Muscle layer of colon (tissue), 2 donors: ENCODE results near the gene ZC3HAV1.
"Not testable (repeated sequence)": the region's sequence is repeated elsewhere in the genome, so short reads cannot be mapped to it uniquely, and the experiment has no call there.

Experiments
- H3K27ac ChIP-seq: one replicate; pipeline ENCODE4 v1.7.0; 2013; ENCODE audit warnings: low read depth, mild to moderate bottlenecking, low read length, moderate library complexity
- H3K27me3 ChIP-seq, 2 donors: one replicate each; pipeline ENCODE4 v1.7.0; 2013; ENCODE audit warnings: low read length in 2 of 2, mild to moderate bottlenecking in 2 of 2; ENCODE audit not compliant: insufficient read depth in 2 of 2, control insufficient read depth in 1 of 2
- H3K36me3 ChIP-seq: one replicate; pipeline ENCODE4 v1.7.0; 2013; ENCODE audit warnings: mild to moderate bottlenecking, low read length; ENCODE audit not compliant: insufficient read depth
- H3K4me1 ChIP-seq: one replicate; pipeline ENCODE4 v1.7.0; 2013; ENCODE audit warnings: mild to moderate bottlenecking, low read length; ENCODE audit not compliant: insufficient read depth
- H3K4me3 ChIP-seq, 2 donors: one replicate each; pipeline ENCODE4 v1.7.0; 2013; ENCODE audit warnings: low read length in 2 of 2, low read depth in 1 of 2, mild to moderate bottlenecking in 1 of 2, moderate library complexity in 1 of 2
- H3K9ac ChIP-seq: one replicate; pipeline ENCODE4 v1.7.0; 2013; ENCODE audit warnings: low read length
- H3K9me3 ChIP-seq: one replicate; pipeline ENCODE4 v1.7.0; 2013; ENCODE audit warnings: mild to moderate bottlenecking, low read length
- donor health status: abdominal sarcoma.
- donor health status: Adenocarcinoma of cecum.

ZC3HAV1 gene

DNA sequence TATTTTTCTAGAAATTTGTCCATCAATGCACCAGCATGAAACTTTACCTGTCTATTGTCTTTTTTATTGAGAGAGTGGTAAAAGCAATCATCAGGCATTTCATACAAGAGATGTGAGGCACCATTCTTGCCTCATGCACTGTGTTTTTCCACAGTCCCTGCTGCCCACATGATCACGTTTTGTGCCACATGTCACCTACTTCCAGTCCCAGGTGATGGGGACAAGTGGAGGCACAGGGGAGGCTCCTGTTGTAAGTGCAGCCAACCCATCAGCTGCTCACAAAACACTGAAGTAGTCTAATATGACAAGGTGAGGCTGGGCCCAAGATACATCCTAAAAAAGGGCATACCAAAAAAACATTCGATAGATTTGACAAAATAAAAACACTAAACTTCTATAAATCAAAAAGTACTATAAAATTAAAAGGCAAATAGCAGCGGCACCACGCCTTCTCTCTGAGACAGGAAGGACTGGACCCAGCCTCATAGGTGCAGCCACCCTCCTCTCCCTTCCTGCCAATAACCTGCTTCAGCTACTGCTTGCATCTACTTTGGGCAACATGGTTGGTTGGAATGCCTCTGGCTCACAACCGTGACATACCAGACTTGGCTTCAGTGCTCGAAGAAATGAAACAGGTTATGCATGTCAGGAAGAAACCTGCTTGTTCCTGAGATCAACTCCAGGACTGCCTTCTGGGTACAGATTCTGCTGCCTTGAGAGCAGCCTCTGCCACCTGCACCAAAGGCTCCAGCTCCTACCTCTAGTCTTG, 76.0 kb downstream of the ZC3HAV1 start:
- no peak overlapping the region for H3K4me3 ChIP-seq
- H3K9me3 ChIP-seq = no peaks in the 10 kb centered on the region
- H3K9ac ChIP-seq = no peak overlapping the region
- H3K27me3 ChIP-seq = no peaks in the 10 kb centered on the region
- peaks cover 10% of the 10 kb centered on the region for H3K4me1 ChIP-seq
- H3K27ac ChIP-seq = no peak overlapping the region
- H3K36me3 ChIP-seq = peaks cover 13% of the 10 kb centered on the region

DNA sequence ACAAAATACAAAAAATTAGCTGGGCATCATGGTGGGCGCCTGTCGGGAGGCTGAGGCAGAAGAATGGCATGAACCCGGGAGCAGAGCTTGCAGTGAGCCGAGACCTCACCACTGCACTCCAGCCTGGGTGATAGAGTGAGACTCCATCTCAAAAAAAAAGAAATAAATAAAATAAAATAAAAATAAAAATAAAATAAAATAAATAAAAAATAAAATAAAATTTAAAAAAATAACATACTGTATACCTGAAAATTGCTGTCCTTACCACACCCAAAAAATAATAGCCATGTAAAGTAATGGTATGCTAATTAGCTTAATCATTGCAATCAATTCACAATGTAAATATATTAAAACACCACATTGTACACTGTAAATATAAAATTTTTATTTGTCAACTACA, 77.0 kb downstream of the ZC3HAV1 start:
- no peak overlapping the region for H3K27ac ChIP-seq
- H3K9ac ChIP-seq = no peak overlapping the region
- H3K4me1 ChIP-seq = peaks cover 10% of the 10 kb centered on the region
- no peaks in the 10 kb centered on the region for H3K27me3 ChIP-seq
- no peaks in the 10 kb centered on the region for H3K9me3 ChIP-seq
- H3K36me3 ChIP-seq = peaks cover 17% of the 10 kb centered on the region
- no peak overlapping the region for H3K4me3 ChIP-seq

DNA sequence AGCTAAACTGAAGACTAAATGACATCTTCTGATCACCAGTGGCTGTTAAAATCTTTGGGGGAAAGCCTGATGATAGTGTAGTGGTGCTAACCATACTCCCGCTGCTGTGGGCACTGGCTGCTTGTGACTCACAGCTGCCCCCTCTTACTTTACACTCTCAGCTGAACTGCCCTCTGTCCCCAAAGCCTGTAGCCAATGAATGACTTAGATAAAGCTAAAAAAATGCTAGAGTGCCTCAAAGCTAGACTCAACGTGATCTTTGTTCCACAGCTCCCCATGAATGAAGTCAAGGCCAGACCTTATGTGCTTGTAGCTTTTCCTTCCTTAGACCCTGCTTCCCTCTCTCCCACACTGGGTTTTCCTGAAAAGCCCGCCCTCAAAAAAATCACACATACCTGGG, 80.2 kb downstream of the ZC3HAV1 start:
- H3K27me3 ChIP-seq = no peaks in the 10 kb centered on the region
- H3K9ac ChIP-seq = no peak overlapping the region
- H3K27ac ChIP-seq = no peak overlapping the region
- no peak overlapping the region for H3K4me3 ChIP-seq
- H3K36me3 ChIP-seq = peaks cover 35% of the 10 kb centered on the region
- H3K4me1 ChIP-seq = peaks cover 4% of the 10 kb centered on the region
- H3K9me3 ChIP-seq = no peaks in the 10 kb centered on the region

GRCh38 chr7:139026551-139026950, 83.0 kb downstream of the ZC3HAV1 start:
- H3K4me1 ChIP-seq = no peaks in the 10 kb centered on the region
- no peak overlapping the region for H3K27ac ChIP-seq
- no peak overlapping the region for H3K4me3 ChIP-seq
- H3K36me3 ChIP-seq = peaks cover 44% of the 10 kb centered on the region
- no peak overlapping the region for H3K9ac ChIP-seq
- no peaks in the 10 kb centered on the region for H3K27me3 ChIP-seq
- no peaks in the 10 kb centered on the region for H3K9me3 ChIP-seq

GRCh38 chr7:139025861-139026260, 83.7 kb downstream of the ZC3HAV1 start:
- peaks cover 40% of the 10 kb centered on the region for H3K36me3 ChIP-seq
- H3K4me3 ChIP-seq, H3K9me3 ChIP-seq, H3K9ac ChIP-seq, H3K27me3 ChIP-seq, H3K27ac ChIP-seq, H3K4me1 ChIP-seq: not testable (repeated sequence)

DNA sequence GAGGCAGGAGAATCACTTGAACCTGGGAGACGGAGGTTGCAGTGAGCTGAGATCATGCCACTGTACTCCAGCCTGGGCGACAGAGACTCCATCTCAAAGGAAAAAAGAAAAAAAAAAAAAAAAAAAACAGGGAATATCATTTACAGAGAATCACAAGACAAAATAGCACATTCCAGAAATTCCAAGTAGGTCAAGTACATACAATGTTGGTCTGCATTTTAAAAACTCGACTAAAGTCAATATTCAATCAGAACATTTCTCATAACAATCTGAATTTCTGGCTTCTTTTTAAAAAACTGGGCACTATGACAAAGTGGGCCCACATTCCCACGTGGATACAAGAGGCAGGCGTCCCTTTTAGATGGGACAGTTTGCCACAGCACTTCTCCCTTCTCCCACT, 86.4 kb downstream of the ZC3HAV1 start:
- Histone ChIP-seq H3K4me1 (no peaks in the 10 kb centered on the region), H3K4me3 (no peak overlapping the region), H3K9ac (no peak overlapping the region), H3K27ac (no peak overlapping the region), H3K27me3 (no peaks in the 10 kb centered on the region), H3K36me3 (peaks cover 27% of the 10 kb centered on the region), H3K9me3 (no peaks in the 10 kb centered on the region)

DNA sequence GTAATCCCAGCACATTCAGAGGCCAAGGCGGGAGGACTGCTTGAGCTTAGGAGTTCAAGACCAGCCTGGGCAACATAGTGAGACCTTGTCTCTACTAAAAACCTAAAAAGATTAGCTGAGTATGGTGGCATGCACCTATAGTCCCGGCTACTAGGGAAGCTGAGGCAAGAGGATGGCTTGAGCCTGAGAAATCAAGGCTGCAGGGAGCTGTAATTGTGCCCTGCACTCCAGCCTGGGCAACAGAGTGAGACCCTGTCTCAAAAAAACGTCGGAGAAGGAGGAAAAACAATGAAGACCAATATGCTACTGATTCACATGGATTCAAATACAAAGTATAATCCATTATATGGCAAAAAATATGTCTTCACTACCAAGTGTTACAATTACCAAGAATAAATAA, 87.2 kb downstream of the ZC3HAV1 start:
- no peak overlapping the region for H3K4me3 ChIP-seq
- no peak overlapping the region for H3K9ac ChIP-seq
- peaks cover 25% of the 10 kb centered on the region for H3K36me3 ChIP-seq
- no peaks in the 10 kb centered on the region for H3K27me3 ChIP-seq
- H3K9me3 ChIP-seq = no peaks in the 10 kb centered on the region
- no peak overlapping the region for H3K27ac ChIP-seq
- H3K4me1 ChIP-seq = peaks cover under 1% of the 10 kb centered on the region

- H3K27me3 ChIP-seq = no peaks in the 10 kb centered on the region
- peaks cover 5% of the 10 kb centered on the region for H3K4me1 ChIP-seq
- peaks cover 8% of the 10 kb centered on the region for H3K36me3 ChIP-seq
- no peak overlapping the region for H3K9ac ChIP-seq
- H3K27ac ChIP-seq = no peak overlapping the region
- H3K4me3 ChIP-seq = no peak overlapping the region
- H3K9me3 ChIP-seq = no peaks in the 10 kb centered on the region
Observed at GRCh38 chr7:139018910-139019309, 90.6 kb downstream of the ZC3HAV1 start.

DNA sequence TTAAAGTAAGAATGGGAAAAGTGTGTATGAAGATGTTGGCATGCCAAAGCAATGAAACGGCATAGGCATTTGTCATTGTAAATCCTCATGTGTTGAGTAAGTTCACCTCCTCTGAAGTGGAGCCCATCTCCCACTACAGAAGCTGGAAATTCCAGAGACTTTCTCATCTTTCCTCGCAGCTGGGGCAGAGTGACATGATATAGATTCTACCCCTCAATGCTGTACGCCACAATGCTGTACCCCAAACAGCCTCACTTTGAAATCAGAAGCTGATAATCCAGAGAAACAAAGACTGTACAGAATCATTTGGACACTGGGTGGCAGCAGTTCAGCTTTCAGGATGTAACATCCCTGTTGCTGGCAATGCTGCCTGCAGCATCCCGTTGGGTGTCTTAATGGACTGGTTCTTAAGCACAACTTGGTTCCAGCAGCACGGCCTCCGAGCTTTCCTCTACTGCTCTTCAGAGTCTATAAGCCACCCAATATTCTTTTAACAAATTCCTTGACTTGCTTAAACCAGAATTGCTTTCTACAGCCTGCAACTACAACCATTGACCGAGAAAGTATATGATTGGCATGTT, 92.5 kb downstream of the ZC3HAV1 start:
- no peaks in the 10 kb centered on the region for H3K36me3 ChIP-seq
- no peaks in the 10 kb centered on the region for H3K27me3 ChIP-seq
- no peaks in the 10 kb centered on the region for H3K9me3 ChIP-seq
- no peak overlapping the region for H3K27ac ChIP-seq
- H3K9ac ChIP-seq = no peak overlapping the region
- peaks cover 5% of the 10 kb centered on the region for H3K4me1 ChIP-seq
- H3K4me3 ChIP-seq = no peak overlapping the region

DNA sequence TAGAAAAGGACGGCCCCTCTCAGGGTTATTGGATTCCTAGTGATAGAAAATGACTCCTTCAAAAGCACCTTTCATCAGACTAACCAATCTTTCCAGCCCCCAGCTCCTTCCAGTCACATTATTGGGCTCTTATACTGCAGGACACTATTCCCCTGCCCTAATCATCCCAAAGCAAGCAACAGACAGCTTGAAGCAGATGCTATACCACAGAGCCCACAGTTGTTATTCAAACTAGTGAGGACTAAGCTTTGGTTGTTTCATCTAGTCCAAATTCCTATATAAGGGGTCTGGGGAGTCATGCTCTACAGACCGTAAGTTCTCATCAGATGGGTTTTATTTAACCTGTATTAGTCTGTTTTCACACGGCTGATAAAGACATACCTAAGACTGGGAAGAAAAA, 98.1 kb downstream of the ZC3HAV1 start:
- Histone ChIP-seq H3K4me3 (no peak overlapping the region), H3K9ac (no peak overlapping the region), H3K4me1 (no peaks in the 10 kb centered on the region), H3K27me3 (no peaks in the 10 kb centered on the region), H3K36me3 (no peaks in the 10 kb centered on the region), H3K9me3 (no peaks in the 10 kb centered on the region), H3K27ac (no peak overlapping the region)

- no peak overlapping the region for H3K27ac ChIP-seq
- H3K27me3 ChIP-seq = no peaks in the 10 kb centered on the region
- no peaks in the 10 kb centered on the region for H3K36me3 ChIP-seq
- no peak overlapping the region for H3K4me3 ChIP-seq
- H3K9ac ChIP-seq = no peak overlapping the region
- H3K4me1 ChIP-seq = no peaks in the 10 kb centered on the region
- H3K9me3 ChIP-seq = no peaks in the 10 kb centered on the region
Observed at GRCh38 chr7:139004321-139005090, 105.0 kb downstream of the ZC3HAV1 start.
